Ramos (cell line): ENCODE results near the gene AOAH.
"Not testable (repeated sequence)": the region's sequence is repeated elsewhere in the genome, so short reads cannot be mapped to it uniquely, and the experiment has no call there.

Source experiments
- in situ Hi-C: fragments of 300-500 bp; cut with MboI; formaldehyde crosslinking; loops from one replicate; pipeline ENCODE4 v1.14.3; 2022; ENCODE audit warnings: low sequenced_read_pairs; ENCODE audit not compliant: unreplicated experiment

AOAH gene

DNA sequence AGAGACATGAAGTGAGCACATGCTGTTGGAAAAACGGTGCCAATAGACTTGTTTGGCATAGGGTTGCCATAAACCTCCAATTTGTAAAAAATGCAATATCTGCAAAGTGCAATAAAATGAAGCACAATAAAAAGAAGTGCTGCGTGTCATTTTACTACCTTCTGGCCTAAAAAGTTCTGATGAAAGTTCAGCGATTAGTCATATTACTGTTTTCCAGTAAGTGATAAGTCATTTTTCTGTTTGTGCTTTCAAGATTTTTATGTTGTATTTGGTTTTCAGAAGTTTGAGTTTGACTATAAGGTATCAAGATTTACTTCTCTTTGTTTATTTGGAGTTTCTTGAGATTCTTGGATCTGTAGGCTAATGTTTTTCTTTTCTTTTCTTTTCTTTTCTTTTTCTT lies 16.8 kb downstream of the AOAH start:
- in situ Hi-C loops: no loop called here

DNA sequence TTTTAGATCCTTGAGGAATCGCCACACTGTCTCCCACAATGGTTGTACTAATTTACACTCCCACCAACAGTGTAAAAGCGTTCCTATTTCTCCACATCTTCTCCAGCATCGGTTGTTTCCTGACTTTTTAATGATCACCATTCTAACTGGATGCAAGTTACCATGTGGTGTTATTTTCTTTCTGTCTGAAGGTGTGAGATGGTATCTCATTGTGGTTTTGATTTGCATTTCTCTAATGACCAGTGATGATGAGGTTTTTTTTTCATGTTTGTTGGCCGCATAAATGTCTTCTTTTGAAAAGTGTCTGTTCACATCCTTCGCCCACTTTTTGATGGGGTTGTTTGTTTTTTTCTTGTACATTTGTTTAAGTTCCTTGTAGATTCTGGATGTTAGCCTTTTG lies 20.4 kb downstream of the AOAH start:
- in situ Hi-C loops: not testable (repeated sequence)

DNA sequence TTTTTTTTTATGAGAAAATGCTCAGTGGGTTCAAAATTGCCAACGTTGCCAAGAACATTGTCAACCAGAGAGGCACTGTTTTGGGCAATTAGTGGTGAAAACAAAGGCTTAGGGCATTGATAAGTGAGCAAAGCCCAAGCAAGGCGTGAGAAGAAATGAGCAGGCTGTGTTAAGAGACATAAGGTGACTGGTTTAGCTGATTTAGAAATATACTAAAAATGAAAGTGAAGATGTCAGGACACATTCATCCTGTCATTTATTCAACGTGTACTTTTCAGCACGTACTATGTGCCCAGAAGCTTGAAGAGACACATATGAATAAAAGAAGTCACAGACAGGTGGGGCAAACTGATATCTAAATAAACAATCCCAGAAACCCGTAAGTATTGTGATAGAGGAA lies 31.8 kb downstream of the AOAH start:
- in situ Hi-C loops: no loop called here

DNA sequence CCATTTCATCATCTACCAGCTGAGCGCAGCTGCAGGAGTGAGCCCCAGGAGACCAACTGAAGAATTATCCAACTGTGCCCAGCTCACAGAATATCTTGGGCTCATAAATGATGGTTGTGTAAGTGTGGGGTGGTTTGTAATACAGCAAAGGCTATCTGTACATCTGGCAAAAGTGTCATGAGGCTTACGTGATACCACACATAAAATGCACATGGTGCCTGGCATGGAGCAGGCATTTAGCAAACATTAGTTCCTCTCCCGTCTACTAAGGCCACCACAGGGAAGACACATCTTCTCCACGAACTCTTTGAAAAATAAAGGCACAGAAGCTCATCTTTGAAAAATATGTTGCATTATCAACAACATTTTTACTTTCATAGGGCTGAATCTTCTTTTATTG lies 32.3 kb downstream of the AOAH start:
- in situ Hi-C loops: no loop called here

DNA sequence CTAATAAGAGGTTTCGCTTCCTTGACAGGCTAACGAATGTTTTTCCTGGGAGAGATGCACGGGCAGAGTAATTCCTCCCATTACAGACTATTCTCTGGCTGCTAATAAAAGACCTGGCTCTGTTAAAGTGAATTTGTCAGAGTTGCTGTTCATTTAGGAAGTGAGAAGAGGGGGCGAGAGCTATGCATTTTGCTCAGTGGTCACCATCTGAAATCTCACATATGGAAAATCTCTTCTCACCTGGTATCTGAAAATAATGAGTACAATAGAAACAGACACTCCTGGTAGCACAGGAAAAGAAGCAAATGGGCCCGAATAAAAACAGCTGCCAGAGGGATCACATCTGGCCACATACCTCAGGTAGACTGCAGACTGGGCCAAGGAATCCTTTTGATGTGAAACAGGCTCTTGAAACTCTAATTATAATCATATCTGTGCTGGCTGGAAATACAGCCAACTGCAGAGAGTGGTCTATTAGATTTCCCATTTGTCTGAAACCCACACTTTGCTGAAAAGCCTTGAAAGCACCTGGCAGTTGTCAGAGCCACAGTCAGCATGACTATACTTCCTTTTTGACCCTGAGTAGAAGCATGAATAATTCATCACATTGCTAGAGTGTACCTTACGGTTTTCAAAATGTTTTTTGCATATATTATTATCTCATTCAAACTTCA lies 33.6 kb downstream of the AOAH start:
- in situ Hi-C loops: no loop called here

DNA sequence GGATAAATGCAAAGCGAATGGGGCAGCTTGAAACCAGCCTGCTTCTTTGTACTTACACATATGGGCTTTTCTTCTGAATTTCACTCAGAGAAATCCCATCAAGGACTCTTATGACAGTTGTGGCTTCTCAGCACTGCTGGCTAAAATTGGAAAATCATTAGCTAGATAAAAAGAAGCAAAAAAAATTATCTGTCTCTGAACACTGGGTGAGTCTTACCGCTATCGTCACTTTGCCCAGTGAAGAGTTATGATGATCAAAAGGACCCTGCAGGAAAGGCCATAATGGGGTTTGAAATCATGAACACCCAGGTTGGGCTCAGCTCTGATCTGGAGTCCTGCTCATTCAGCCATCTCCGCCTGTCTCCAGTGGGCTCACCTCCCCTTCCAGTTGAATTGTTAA lies 34.3 kb downstream of the AOAH start:
- in situ Hi-C loops: no loop called here

DNA sequence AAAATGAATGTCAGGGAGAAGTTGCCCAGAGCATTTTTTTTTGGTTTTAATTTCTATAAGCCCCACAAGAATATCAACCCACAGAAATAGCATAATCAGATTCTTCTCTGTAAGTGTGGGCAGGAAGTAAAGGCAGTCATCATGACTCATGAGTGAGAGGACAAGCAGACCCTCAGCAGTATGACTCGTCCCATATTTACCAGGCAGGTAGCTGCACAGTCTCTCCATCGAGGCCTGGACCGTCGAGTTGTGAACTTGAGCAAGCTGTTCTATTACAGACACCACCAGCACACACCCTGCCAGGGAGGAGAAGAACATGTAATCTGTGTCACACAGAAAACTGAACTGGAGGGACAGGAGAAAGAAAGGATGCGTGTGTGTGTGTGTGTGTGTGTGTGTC lies 37.8 kb downstream of the AOAH start:
- in situ Hi-C loops: no loop called here

DNA sequence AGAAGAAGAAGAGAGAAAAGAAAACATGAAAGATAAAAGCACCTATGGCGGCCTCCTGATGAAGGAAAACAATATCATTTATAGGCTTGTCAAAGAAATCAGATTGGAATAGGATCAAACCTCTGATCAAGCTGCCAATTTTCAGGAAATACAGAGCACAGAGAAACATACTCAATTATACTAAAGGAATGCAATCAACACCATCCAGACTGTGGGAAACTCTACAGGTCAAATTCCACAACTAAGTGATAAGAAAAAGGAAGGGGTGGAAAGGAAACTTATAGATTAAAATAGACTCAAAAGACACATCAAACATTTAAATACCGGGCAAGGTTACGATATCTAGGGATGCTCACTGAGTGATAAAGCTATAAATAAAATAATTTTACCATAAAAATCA lies 39.3 kb downstream of the AOAH start:
- in situ Hi-C loops: no loop called here

DNA sequence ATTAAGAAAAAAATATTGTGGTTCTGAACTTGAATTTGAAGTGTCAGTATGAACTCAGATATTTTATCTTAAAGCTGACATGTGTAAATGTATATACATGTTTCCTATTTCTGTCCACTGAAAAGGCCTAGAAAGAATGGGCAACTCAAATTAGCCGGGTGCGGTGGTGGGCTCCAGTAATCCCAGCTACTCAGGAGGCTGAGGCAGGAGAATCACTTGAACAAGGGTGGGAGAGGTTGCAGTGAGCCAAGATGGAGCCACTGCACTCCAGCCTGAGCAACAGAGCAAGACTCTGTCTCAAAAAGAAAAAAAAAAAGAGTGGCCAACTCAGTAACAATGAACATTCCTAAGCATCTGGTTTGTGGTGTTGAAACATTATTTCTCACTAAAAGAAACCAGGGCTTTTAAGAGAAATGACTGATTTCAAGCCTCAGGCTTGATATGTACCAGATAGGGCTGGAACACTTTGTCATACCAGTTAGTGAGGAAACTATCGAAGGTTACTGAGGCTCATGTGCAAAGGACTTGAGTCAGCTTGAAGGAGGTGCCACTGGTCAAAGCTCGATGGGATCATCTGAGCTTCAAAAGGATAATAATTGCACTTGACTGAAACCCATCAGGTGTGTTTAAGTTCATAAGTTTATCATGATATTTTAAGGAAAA lies 40.5 kb downstream of the AOAH start:
- in situ Hi-C loops: no loop called here

DNA sequence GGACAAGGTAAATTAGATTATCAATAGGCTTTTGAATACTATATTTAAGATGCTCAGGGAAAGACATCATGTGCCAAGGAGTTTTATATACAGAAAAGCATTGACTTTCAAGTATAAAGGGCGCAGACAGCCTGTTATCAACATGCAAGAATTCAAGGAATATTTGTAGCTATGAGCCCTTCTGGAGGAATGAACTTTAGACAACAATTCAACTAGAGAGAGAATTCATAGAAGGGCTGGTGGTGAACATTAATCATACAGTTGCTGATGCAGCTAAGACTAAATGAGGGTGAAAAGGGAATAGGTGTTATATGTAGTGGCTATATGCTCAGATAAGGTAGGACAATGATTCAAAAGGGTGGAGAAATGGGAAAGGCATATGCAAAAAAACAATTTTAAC lies 41.2 kb downstream of the AOAH start:
- in situ Hi-C loops: no loop called here

DNA sequence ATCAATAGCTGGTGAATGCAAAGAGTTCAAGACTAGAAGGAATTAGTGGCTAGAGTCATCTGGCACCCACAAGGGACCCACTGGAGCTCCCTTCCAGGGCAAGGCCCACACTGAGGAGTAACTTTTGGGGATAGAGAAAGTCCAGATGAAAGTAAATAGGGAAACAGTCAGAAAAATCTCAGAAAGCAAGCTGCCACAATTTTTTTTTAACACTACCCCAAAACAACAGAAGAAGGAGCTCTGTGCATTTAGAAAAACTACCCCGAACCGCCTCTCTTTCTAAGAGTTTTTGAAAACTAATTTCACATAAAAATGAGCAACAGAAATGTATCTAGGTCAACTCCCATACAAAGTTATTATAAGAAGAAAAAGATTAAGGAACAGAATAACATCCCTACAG lies 42.2 kb downstream of the AOAH start:
- in situ Hi-C loops: no loop called here

DNA sequence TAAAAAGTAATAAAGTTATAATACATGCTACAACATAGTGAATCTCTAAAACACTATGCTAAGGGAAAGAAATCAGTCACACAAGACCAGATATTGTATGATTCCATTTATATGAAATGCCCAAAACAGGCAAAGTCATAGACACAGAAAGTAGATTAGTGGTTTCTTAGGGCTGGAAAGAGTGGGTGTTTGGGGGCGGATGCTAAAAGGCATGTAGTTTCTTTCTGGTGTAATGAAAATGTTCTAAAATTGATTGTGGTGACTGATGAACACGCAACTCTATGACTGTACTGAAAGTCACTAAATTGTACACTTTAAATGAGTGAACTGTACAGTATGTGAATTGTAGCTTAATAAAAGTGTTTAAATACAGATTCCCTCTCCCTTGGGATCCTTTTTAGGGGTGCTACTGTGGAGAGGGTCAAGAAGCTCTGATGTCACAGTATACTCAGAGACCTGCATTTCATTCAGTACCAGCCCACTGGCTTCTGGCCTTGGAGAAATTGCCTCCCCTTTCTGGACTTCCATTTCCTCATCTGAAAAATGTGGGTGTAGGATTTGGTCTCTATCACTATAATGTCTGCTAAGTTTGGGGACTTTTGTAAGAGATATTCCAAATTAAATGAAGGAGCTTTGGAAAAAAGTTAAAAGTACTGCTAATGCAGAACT lies 46.4 kb downstream of the AOAH start:
- in situ Hi-C loops: no loop called here

DNA sequence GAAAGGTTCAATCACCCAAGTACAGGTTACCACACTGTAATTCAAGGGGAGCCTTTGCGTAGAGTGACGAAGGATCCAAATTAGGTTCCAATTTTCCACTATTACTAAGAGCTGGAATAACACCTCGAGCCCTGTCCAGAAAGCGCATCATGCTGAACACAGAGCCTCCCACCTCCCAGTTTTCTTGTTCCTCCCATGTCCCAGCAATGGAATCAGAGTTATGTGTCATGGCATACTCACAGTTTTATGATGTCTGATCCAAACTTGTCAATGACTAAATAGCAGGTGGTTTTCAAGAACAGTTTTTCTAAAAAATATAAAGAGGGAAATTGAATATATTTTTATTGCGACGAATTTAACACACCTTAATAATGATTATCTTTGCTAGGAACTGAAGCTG lies 50.6 kb downstream of the AOAH start:
- in situ Hi-C loops: no loop called here

DNA sequence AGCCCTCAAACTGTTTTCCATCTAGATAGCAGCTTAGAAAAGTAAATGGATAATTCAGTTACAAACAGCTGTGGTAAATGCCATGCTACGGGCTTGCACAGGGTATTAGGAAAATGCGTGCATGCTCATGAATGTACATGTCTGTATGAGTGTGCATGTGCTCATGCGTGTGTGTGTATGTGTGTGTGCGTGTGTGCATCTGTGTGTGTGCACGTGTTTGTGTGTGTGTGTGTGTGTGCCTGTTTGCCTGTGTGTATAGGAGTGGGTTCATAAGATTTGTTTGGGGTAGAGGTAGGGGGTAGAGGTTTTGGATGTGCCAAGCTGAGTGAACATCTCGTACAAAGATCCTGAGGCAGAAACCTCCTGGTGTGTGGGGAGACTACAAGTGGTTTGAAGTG lies 52.9 kb downstream of the AOAH start:
- in situ Hi-C loops: no loop called here

DNA sequence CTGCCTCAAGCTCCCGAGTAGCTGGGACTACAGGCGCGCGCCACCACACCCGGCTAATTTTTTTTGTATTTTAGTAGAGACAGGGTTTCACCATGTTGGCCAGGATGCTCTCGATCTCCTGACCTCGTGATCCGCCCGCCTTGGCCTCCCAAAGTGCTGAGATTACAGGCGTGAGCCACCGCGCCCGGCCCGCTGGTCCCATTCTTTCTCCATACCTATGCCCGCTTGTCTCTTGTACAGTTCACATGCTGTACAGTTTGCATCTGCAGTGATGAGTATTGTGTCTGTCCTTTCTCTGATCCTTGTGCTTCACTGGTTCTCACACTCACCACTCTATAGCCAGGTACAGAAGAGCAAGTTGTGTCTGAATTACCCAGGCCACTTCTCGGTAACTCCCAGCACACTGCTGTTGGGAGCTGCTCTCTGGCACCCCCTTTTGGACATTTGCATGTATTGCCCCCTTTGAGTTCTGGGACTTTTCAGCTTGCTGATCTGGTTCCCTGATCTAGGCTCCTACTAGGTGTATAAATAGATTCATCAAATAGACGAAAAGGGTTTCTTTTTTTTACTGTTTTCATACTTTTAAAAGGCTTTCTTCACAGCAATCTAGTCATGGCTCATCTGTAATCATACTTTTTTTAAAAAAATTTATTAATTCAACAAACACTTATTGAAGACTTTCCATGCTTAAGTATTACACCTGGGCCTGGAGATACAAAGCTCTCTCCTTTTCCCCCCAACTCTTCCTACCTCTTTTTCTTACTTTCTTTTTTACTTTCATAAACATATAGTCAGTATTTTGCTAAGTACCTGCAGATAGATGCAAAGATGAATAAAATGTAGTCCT lies 53.5 kb downstream of the AOAH start:
- in situ Hi-C loops: no loop called here

DNA sequence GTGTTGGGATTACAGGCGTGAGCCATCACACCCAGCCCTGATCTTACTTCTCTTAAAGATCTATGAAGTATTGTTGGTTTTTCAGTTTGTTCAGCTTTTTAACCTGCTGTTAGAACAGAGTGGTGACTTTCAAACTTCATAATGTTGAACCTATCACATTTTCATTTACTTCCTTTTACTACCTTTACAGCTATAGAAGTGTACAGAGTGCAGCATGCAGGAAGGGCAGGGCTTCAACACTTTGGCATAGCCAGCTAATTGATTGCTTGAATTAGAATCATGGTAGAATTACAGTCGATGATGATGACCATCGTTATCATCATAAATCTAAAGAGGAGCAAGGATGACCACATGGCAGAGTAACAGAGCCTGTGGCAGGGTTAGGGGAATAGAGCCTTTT lies 55.5 kb downstream of the AOAH start:
- in situ Hi-C loops: no loop called here

DNA sequence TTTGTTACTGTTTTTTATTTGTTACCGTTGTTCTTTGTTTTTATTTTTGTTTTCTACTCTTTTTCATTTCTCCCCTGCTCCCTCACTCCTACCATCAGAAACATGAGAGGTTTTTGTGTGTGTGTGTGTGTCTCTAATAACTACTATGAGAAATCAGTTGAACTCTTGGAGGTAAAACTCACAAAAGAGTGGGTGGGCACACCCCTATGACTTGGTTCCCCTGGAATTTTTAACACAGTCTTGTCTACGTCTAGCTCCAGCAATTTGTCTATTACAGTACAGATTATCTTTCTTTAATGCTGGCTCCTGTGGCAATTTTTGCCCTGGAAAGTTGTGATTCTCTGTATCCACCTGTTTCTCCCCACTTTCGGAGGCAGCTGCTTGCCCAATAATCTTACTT lies 56.2 kb downstream of the AOAH start:
- in situ Hi-C loops: no loop called here

DNA sequence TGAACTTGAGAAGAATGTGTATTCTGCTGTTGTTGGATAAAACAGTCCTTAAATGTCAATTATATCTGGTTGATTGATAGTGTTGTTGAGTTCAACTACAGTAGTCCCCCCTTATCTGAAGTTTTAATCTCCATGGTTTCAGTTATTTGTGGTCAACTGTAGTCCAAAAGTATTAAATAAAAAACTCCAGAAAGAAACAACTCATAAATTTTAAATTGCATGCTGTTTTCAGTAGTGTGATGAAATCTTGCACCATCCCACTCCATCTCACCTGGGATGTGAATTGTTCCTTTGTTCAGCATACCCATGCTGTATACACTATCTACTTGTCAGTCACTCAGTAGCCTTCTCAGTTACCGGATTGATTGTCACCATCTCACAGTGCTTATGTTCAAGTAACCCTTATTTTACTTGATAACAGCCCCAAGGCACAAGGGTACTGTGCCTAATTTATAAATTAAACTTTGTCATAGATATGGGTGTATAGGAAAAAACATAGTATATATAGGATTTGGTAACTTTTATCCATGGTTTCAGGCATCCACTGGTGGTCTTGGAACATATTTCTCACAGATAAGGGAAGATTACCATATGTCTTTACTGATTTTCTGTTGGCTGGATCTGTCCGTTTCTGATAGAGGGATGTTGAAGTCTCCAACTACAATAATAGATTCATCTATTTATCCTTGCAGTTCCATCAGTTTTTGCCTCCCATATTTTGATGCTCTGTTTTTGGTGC lies 57.1 kb downstream of the AOAH start:
- in situ Hi-C loops: no loop called here

DNA sequence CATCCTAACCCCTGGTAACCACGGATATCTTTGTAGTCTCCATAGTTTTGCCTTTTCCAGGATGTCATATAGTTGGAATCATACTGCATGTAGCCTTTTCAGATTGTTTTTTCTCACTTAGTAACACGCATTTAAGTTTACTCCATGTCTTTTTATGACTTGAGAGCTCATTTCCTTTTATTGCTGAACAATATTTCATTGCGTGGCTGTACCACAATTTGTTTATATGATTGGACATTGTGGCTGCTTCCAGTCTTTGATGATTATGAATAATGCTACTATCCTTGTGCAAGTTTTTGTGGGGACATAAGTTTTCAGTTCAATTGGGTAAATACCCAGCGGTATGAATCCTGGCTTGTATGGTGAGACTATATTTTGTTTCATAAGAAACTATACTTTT lies 60.8 kb downstream of the AOAH start:
- in situ Hi-C loops: no loop called here

DNA sequence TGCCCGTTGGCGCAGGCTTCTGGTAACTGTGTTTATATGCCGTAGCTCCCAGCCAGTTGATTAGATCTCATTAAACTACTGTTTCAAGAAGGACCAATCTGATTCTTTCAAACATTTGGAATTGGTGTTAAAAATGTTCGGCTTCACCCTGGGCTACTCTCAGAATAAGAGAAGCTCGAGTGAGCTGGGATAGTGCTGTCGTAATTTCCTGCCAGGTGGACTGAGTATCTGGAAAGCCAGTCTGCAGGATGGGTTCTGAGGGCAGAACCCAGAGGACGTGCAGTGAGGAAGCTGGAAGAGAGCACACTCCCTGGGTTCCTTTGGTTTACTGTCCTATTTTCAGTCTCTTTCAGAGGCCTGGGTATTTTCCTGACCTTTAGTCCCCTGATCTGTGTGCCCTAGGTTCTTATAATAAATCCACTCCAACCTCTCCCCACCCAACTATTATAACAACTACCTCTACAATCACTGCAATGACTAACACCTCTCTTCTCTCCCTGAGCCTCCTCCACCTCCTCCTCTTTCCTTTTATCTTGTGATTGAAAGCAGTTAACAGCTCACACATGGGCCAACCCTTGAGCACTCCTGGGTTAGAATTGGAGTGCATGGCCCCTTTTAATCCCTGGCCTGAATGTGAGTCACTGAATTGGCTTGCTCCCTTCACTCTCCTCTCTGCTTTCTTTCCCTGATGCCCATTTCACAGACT lies 63.0 kb downstream of the AOAH start:
- in situ Hi-C loops: no loop called here
